HAP-1 (cell line): ENCODE data around the gene TPCN2.

Source experiments
- DNase-seq, 2 experiments: peaks; one replicate each; pipeline ENCODE4 v3.0.0-alpha.2; 2016 to 2020; ENCODE audit warnings: low spot score in 2 of 2
- H3K27me3 ChIP-seq: fragments of 250-450 bp; sonication (Bioruptor Pico); 2 replicates; pipeline ENCODE4 v1.5.1; 2020; ENCODE audit warnings: low read depth, mild to moderate bottlenecking, moderate library complexity
- H3K36me3 ChIP-seq: fragments of 250-450 bp; sonication (Bioruptor Pico); replicated peaks from 2 replicates; pipeline ENCODE4 v1.5.1; 2020; ENCODE audit warnings: mild to moderate bottlenecking
- H3K4me1 ChIP-seq: fragments of 250-450 bp; sonication (Bioruptor Pico); 2 replicates; pipeline ENCODE4 v1.5.1; 2020; ENCODE audit warnings: mild to moderate bottlenecking
- H3K4me3 ChIP-seq: fragments of 250-450 bp; sonication (Bioruptor Pico); 2 replicates; pipeline ENCODE4 v1.5.1; 2020; ENCODE audit warnings: mild to moderate bottlenecking, moderate library complexity
- H3K9me3 ChIP-seq: fragments of 250-450 bp; sonication (Bioruptor Pico); 2 replicates; pipeline ENCODE4 v1.5.1; 2020; ENCODE audit warnings: mild to moderate bottlenecking, moderate library complexity
- in situ Hi-C: fragments of 300-500 bp; cut with MboI; formaldehyde crosslinking; loops from 3 replicates; pipeline ENCODE4 v1.14.3; 2020; ENCODE audit warnings: low sequenced_read_pairs, inconsistent platforms, mixed read lengths

Gene TPCN2

DNA sequence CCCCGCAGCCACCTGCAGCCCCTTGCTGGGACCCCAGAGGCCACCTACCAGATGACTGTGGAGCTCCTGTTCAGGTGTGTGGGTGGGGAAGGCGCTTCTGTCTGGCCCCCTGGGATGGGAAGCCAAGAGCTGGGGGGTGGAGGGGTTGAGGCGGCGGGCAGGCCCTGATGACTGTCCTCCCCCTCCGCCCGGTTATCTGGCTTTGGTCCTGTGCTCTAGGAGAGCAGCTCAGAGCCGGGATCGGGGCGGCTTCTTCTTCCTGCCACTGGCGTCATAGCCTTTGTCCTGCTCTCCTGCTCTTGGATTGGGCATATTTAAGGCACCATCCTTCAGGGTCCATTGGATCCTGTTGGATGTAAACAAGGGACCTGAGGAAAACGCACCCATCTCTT, 38.4 kb downstream of the TPCN2 start:
- in situ Hi-C loops: loop anchor here (25.0 kb wide), 1 partner anchor 450 kb away; no protein-coding TSS in a partner anchor
- DNase-seq: no peak
- H3K9me3 ChIP-seq: no peaks in the 10 kb centered on the region
- no peak overlapping the region for H3K4me3 ChIP-seq
- peaks cover 6% of the 10 kb centered on the region for H3K36me3 ChIP-seq
- no peaks in the 10 kb centered on the region for H3K4me1 ChIP-seq
- H3K27me3 ChIP-seq: no peaks in the 10 kb centered on the region

GRCh38 chr11:69087811-69088210, 39.1 kb downstream of the TPCN2 start:
- Histone ChIP-seq H3K9me3 (no peaks in the 10 kb centered on the region), H3K4me3 (no peak overlapping the region), H3K4me1 (no peaks in the 10 kb centered on the region), H3K27me3 (no peaks in the 10 kb centered on the region), H3K36me3 (peaks cover 6% of the 10 kb centered on the region)
- in situ Hi-C loops: loop anchor here (25.0 kb wide), 1 partner anchor 451 kb away; no protein-coding TSS in a partner anchor
- DNase-seq: no peak

DNA sequence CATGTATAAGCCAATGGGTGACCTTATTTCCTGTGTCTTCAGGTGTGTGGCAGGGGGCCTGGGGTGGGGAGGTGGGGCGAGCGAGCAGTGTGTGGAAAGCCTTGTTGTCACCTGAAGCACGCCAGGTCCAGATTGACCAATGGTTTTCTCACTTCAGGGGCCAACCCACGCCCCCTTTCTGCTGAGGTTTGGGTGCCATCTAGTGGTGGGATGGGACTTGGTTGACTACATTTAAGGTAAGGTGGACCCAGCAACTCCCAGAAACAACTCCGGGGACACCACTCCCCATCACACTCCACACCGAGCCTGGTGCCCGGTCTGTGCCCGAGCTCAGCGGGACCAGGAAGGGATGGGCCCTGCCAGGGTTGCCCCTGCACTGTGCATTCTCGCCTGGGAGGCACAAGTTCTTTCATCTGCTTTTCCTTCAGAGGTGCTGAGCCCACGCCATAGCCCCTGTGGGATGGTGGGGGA, 40.0 kb downstream of the TPCN2 start:
- H3K4me3 ChIP-seq: no peak overlapping the region
- in situ Hi-C loops: loop anchor here (25.0 kb wide), 1 partner anchor 451 kb away; no protein-coding TSS in a partner anchor
- DNase-seq: peak; percentile 46 to 87
- H3K27me3 ChIP-seq: no peaks in the 10 kb centered on the region
- H3K4me1 ChIP-seq: no peaks in the 10 kb centered on the region
- no peaks in the 10 kb centered on the region for H3K9me3 ChIP-seq
- peaks cover 6% of the 10 kb centered on the region for H3K36me3 ChIP-seq

GRCh38 chr11:69089258-69089657, 40.5 kb downstream of the TPCN2 start:
- DNase-seq: no peak
- in situ Hi-C loops: loop anchor here (25.0 kb wide), 1 partner anchor 452 kb away; no protein-coding TSS in a partner anchor
- no peaks in the 10 kb centered on the region for H3K4me1 ChIP-seq
- H3K36me3 ChIP-seq: peaks cover 6% of the 10 kb centered on the region
- no peaks in the 10 kb centered on the region for H3K9me3 ChIP-seq
- no peak overlapping the region for H3K4me3 ChIP-seq
- H3K27me3 ChIP-seq: no peaks in the 10 kb centered on the region

DNA sequence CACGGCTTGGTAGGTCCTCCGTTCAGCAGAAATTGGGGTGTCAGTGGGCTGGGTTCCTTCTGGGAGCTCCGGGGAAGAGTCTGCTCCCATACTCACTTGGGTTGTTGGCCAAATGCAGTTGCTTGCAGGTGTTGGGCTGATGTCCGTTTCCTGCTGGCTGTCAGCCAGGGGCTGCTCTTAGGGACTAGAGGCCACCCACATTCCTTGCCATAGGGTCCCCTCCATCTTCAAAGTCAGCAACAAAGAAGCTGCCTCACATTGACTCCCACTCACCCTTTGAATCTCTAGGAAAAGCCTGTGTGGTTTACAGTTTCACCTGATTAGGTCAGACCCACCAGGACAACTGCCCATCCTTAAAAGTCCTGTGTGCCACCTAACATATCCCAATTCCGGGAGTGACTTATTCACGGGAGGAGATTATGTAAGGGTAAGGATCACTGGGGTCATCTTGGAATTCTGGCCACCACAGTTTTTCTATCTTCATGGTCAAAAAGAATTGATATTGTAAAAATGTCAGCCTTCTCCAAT, 43.0 kb downstream of the TPCN2 start:
- Histone ChIP-seq H3K4me1 (no peaks in the 10 kb centered on the region), H3K9me3 (no peaks in the 10 kb centered on the region), H3K27me3 (no peaks in the 10 kb centered on the region), H3K4me3 (no peak overlapping the region), H3K36me3 (peaks cover 6% of the 10 kb centered on the region)
- in situ Hi-C loops: loop anchor here (25.0 kb wide), 1 partner anchor 454 kb away; no protein-coding TSS in a partner anchor
- DNase-seq: no peak

DNA sequence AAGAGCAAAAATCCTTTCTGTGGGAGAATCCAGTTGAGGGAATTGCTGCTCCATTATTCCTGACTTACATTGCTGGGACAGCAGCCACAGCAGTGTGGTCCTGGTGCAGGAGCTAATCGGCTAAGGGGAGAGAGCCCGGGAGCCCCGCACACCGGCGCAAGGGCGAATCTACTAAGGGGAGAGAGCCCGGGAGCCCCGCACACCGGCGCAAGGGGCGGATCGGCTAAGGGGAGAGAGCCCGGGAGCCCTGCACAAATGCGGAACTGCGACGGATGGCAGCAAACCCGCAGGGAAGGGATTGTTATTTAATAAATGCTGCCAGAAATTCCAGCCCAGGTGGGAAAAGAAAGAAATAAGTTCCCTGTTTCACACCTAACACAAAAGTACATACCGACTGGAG, 43.5 kb downstream of the TPCN2 start:
- H3K9me3 ChIP-seq: no peaks in the 10 kb centered on the region
- DNase-seq: no peak
- no peaks in the 10 kb centered on the region for H3K4me1 ChIP-seq
- H3K36me3 ChIP-seq: peaks cover 6% of the 10 kb centered on the region
- H3K4me3 ChIP-seq: no peak overlapping the region
- H3K27me3 ChIP-seq: no peaks in the 10 kb centered on the region
- in situ Hi-C loops: loop anchor here (25.0 kb wide), 1 partner anchor 455 kb away; no protein-coding TSS in a partner anchor

- Histone ChIP-seq H3K4me1 (no peaks in the 10 kb centered on the region), H3K9me3 (no peaks in the 10 kb centered on the region), H3K4me3 (no peak overlapping the region), H3K27me3 (no peaks in the 10 kb centered on the region), H3K36me3 (peaks cover 6% of the 10 kb centered on the region)
- no peak for DNase-seq
- in situ Hi-C loops: loop anchor here (25.0 kb wide), 1 partner anchor 456 kb away; no protein-coding TSS in a partner anchor
Measured at GRCh38 chr11:69093106-69093505, 44.4 kb downstream of the TPCN2 start.

DNA sequence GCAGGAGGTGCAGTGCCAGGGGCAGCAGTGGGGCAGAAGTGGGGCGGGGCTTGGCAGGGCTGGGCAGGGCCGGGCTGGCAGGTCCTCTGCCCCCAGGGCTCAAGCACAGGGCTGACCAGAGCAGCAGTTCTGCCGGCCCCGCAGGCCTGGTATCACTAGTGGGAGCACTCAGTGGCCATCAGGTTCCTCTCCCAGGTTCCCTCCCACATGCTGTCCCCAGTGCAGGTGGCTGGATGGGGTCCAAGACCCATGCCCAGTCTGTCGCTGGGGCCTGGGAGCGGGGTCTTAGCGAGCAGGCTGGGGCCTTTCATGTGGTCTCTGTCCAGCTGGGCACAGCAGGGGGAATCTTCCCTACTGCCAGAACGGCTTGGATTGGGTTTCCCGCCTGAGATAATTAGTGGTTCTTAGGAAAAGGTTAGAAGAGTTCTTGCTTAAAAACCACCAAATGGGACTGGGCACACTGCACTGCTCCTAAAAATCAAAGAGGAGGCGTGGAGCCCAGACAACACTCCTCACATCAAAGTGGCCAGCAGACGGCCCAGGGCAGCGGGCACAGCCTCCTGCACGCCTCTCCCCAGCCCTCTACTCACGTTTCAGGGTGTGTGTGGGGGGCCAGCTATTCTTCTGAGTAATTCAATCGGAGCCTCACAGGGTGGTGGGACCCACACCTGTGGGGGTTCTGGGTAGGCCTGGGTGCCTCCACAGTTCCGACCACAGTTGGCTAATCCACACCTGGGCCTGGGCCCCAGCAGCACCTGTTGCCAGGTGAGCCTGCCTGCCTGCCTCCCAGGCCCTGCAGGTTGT, 45.6 kb downstream of the TPCN2 start:
- Histone ChIP-seq H3K4me3 (no peak overlapping the region), H3K9me3 (no peaks in the 10 kb centered on the region), H3K27me3 (no peaks in the 10 kb centered on the region), H3K36me3 (peaks cover 4% of the 10 kb centered on the region), H3K4me1 (no peaks in the 10 kb centered on the region)
- DNase-seq: no peak
- in situ Hi-C loops: loop anchor here (25.0 kb wide), 1 partner anchor 457 kb away; no protein-coding TSS in a partner anchor

- no peaks in the 10 kb centered on the region for H3K9me3 ChIP-seq
- no peak for DNase-seq
- no peaks in the 10 kb centered on the region for H3K4me1 ChIP-seq
- in situ Hi-C loops: loop anchor here (25.0 kb wide), 1 partner anchor 458 kb away; no protein-coding TSS in a partner anchor
- H3K4me3 ChIP-seq: no peak overlapping the region
- H3K36me3 ChIP-seq: no peaks in the 10 kb centered on the region; the same call in 1 of the 2 replicates
- H3K27me3 ChIP-seq: no peaks in the 10 kb centered on the region
Measured at GRCh38 chr11:69094915-69095290, 46.2 kb downstream of the TPCN2 start.

DNA sequence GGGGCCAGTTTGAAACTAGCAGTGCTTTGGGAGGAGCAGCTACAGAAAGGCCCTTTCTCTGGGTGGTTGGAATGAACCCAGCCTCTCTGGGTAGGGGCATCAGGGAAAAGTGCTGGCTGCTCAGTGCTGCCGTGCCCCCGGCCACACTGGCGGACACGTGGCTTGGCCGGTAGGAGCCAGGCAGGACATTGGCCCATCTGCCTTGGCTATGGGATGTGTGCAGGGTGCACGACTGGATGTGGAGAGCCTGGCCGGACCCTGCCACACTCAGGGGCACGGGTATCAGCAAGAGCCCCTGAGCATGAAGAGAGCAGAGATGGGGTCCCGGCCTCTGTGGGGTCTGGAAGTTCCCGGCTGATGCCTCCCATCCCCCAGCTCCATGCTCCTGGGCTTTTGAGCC, 46.6 kb downstream of the TPCN2 start:
- Histone ChIP-seq H3K4me1 (no peaks in the 10 kb centered on the region), H3K9me3 (no peaks in the 10 kb centered on the region), H3K27me3 (no peaks in the 10 kb centered on the region), H3K36me3 (no peaks in the 10 kb centered on the region; the same call in 1 of the 2 replicates), H3K4me3 (no peak overlapping the region)
- in situ Hi-C loops: loop anchor here (25.0 kb wide), 1 partner anchor 458 kb away; no protein-coding TSS in a partner anchor
- no peak for DNase-seq

- in situ Hi-C loops: loop anchor here (25.0 kb wide), 1 partner anchor 459 kb away; no protein-coding TSS in a partner anchor
- H3K4me3 ChIP-seq: no peak overlapping the region
- no peaks in the 10 kb centered on the region for H3K27me3 ChIP-seq
- no peak for DNase-seq
- H3K9me3 ChIP-seq: no peaks in the 10 kb centered on the region
- no peaks in the 10 kb centered on the region for H3K36me3 ChIP-seq
- no peaks in the 10 kb centered on the region for H3K4me1 ChIP-seq
Measured at GRCh38 chr11:69096473-69096872, 47.7 kb downstream of the TPCN2 start.

DNA sequence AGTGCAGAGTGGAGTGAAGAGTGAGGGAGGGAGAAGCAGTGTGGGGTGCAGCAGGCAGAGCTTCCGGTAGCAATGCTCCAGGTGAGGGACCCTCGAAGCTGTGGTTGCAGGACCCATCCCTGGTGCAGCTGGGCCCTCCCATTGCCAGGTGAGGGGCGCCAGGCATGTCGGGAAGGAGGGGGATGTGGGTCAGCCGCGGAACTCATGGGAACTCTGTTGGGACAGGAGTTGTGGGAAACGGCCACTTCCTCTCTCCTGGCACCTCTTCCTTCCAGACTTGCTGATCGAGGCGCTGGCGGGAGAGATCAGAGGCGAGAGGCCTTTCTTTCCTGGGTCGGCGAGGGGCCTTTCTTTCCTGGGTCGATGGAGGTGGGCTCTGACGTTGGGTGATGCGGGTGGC, 48.5 kb downstream of the TPCN2 start:
- H3K27me3 ChIP-seq: no peaks in the 10 kb centered on the region
- in situ Hi-C loops: loop anchor here (25.0 kb wide), 1 partner anchor 460 kb away; no protein-coding TSS in a partner anchor
- no peak for DNase-seq
- H3K9me3 ChIP-seq: no peaks in the 10 kb centered on the region
- H3K4me3 ChIP-seq: no peak overlapping the region
- H3K4me1 ChIP-seq: no peaks in the 10 kb centered on the region
- no peaks in the 10 kb centered on the region for H3K36me3 ChIP-seq

DNA sequence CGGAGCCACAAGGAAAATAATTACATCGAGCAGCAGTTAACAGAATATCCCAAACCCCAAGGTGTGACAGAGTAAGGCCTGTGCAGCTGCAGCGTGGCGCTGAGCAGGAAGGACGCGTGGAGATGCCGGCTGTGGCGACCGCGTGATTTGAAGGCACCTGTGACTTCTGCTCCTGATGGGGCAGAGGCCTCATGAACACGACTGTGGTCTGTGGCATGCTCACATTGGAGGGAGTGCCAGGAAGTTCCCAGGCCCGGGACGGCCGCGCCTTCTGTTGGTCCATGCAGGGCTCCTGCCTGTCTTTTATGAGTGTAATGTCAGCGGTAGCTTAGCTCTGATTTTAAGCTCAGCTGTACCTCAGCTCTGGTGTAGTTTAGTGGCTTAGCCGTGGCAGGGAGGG, 50.4 kb downstream of the TPCN2 start:
- no peaks in the 10 kb centered on the region for H3K36me3 ChIP-seq
- in situ Hi-C loops: loop anchor here (25.0 kb wide), 1 partner anchor 462 kb away; no protein-coding TSS in a partner anchor
- peaks cover 4% of the 10 kb centered on the region; the same call in 1 of the 2 replicates for H3K27me3 ChIP-seq
- no peak for DNase-seq
- H3K9me3 ChIP-seq: no peaks in the 10 kb centered on the region
- no peak overlapping the region for H3K4me3 ChIP-seq
- no peaks in the 10 kb centered on the region for H3K4me1 ChIP-seq
